Fibroblast of the aortic adventitia (primary cell): ENCODE data around the gene YBEY. TPM values are rescaled to one million over a fixed set of nuclear protein-coding genes. Genes with fewer than 3 reads are reported as not detected.

ENCODE experiments used
- DNase-seq: peaks from one replicate; pipeline ENCODE4 v3.0.0-alpha.2; 2010; ENCODE audit warnings: low read depth
- H3K4me3 ChIP-seq: 2 replicates; pipeline ENCODE4 v1.5.1; 2011; ENCODE audit warnings: low read depth, mild to moderate bottlenecking, control low read depth, low read length, moderate library complexity
- CTCF ChIP-seq: IDR thresholded peaks from 2 replicates; pipeline ENCODE4 v1.5.1; 2011; ENCODE audit warnings: mild to moderate bottlenecking, low read length, control low read depth, inconsistent platforms; ENCODE audit not compliant: insufficient read depth
- total RNA-seq: library from RNA; depleted of rRNA; stranded (reverse); fragments of >200 nt; gene quantifications from 2 replicates; pipeline ENCODE4 v1.2.3, GENCODE V29; 2012; ENCODE audit warnings: low replicate concordance

YBEY gene
- total RNA-seq, 1 donor, result 22.4 TPM

- no peak for TF ChIP-seq CTCF
- H3K4me3 ChIP-seq, result no peak overlapping the region
- DNase-seq, result no peak
Observed at GRCh38 chr21:46334351-46335140, 48.4 kb downstream of the YBEY start.

- H3K4me3 ChIP-seq, result no peak overlapping the region
- DNase-seq, result no peak
- TF ChIP-seq CTCF, result no peak
Observed at GRCh38 chr21:46336603-46337002, 50.5 kb downstream of the YBEY start.

GRCh38 chr21:46340998-46341397, 54.9 kb downstream of the YBEY start:
- DNase-seq, result no peak
- no peak overlapping the region for H3K4me3 ChIP-seq
- no peak for TF ChIP-seq CTCF

- no peak for TF ChIP-seq CTCF
- no peak for DNase-seq
- H3K4me3 ChIP-seq, result no peak overlapping the region
Observed at GRCh38 chr21:46344219-46344915, 58.2 kb downstream of the YBEY start.

GRCh38 chr21:46345861-46346260, 59.7 kb downstream of the YBEY start:
- no peak overlapping the region for H3K4me3 ChIP-seq
- TF ChIP-seq CTCF, result no peak
- DNase-seq, result no peak

- no peak overlapping the region for H3K4me3 ChIP-seq
- DNase-seq, result no peak
- no peak for TF ChIP-seq CTCF
Observed at GRCh38 chr21:46346296-46347202, 60.4 kb downstream of the YBEY start.
